B cell (primary cell): ENCODE results near the gene POU2F3. TPM values are rescaled to one million over a fixed set of nuclear protein-coding genes. Genes with fewer than 3 reads are reported as not detected.

Experiments used
- ATAC-seq: fragments of 200-7000 bp; cut with Tn5 transposase; one replicate; pipeline ENCODE4 v1.10.0; 2021; ENCODE audit warnings: low read depth, mild to moderate bottlenecking, moderate number of reproducible peaks, moderate library complexity
- CTCF ChIA-PET: fragments of 350-600 bp; sonication (Branson Sonifier 250); formaldehyde crosslinking; loops from one replicate; lab custom pipeline; 2021; ENCODE audit warnings: antibody characterized with exemption, inconsistent platforms; lab: Charles Lee
- POLR2A ChIA-PET: fragments of 350-600 bp; sonication (Branson Sonifier 250); formaldehyde crosslinking; loops from one replicate; lab custom pipeline; 2021; ENCODE audit warnings: antibody characterized with exemption; lab: Charles Lee
- DNase-seq: peaks from one replicate; pipeline ENCODE4 v3.0.0; 2013
- H2AFZ ChIP-seq: 2 replicates; pipeline ENCODE4 v1.6.1; 2012; ENCODE audit warnings: mild to moderate bottlenecking, low read depth, low read length; ENCODE audit not compliant: insufficient read depth, poor library complexity, severe bottlenecking
- H3K27ac ChIP-seq, 2 donors: 1 replicate in 1 of 2; 2 replicates in 1 of 2; pipeline ENCODE4 v1.5.1; 2012 to 2013; ENCODE audit warnings: low read length in 2 of 2, mild to moderate bottlenecking in 2 of 2, moderate library complexity in 1 of 2
- H3K27me3 ChIP-seq, 4 experiments: fragments of 200-600 bp in 1 of 4; sonication (generic) in 1 of 4; replicated peaks in 1 of 4; 1 replicate in 2 of 4; 2 replicates in 2 of 4; pipeline versions ENCODE4 v1.6.1 to v1.7.0; 2013 to 2016; ENCODE audit warnings: low read length in 3 of 4, mild to moderate bottlenecking in 2 of 4, mixed read lengths in 1 of 4, moderate library complexity in 1 of 4; ENCODE audit not compliant: insufficient read depth in 4 of 4, control insufficient read depth in 3 of 4; ENCODE audit errors: control extremely low read depth in 1 of 4
- H3K36me3 ChIP-seq, 2 experiments: replicated peaks in 1 of 2; 1 replicate in 1 of 2; 2 replicates in 1 of 2; pipeline versions ENCODE4 v1.6.1 to v1.7.1; 2013; ENCODE audit warnings: low read length in 1 of 2; ENCODE audit not compliant: insufficient read depth in 2 of 2, control insufficient read depth in 1 of 2; ENCODE audit errors: control extremely low read depth in 1 of 2, extremely low read depth in 1 of 2
- H3K4me1 ChIP-seq, 2 donors: fragments of 200-600 bp in 1 of 2; sonication (generic) in 1 of 2; 1 replicate in 1 of 2; 2 replicates in 1 of 2; pipeline versions ENCODE4 v1.5.1 to v1.6.1; 2013 to 2017; ENCODE audit warnings: low read length in 2 of 2; ENCODE audit not compliant: control insufficient read depth in 2 of 2, insufficient read depth in 2 of 2
- H3K4me2 ChIP-seq: replicated peaks from 2 replicates; pipeline ENCODE3; 2012; ENCODE audit warnings: mild to moderate bottlenecking, low read depth, low read length; ENCODE audit not compliant: poor library complexity, severe bottlenecking
- H3K4me3 ChIP-seq, 5 experiments: fragments of 200-600 bp in 1 of 5; sonication (generic) in 1 of 5; 1 replicate in 3 of 5; 2 replicates in 2 of 5; pipeline versions ENCODE4 v1.5.1 to v1.7.0; 2011 to 2016; ENCODE audit warnings: low read length in 4 of 5, mild to moderate bottlenecking in 4 of 5, low read depth in 2 of 5, control low read depth in 1 of 5, moderate library complexity in 1 of 5; ENCODE audit not compliant: insufficient read depth in 1 of 5; ENCODE audit errors: control extremely low read depth in 1 of 5, extremely low read depth in 1 of 5
- H3K79me2 ChIP-seq: fragments of 200-600 bp; sonication (generic); one replicate; pipeline ENCODE4 v1.6.0; 2016; ENCODE audit warnings: low read length; ENCODE audit not compliant: control insufficient read depth, insufficient read depth
- H3K9ac ChIP-seq: fragments of 200-600 bp; sonication (generic); 2 replicates; pipeline ENCODE4 v1.6.1; 2017; ENCODE audit warnings: mild to moderate bottlenecking, low read length, moderate library complexity
- H3K9me3 ChIP-seq, 3 donors: one replicate each; pipeline versions ENCODE4 v1.6.1 to v1.7.1; 2013; ENCODE audit warnings: low read length in 2 of 3; ENCODE audit not compliant: control insufficient read depth in 2 of 3, insufficient read depth in 1 of 3; ENCODE audit errors: control extremely low read depth in 1 of 3
- H4K20me1 ChIP-seq: 2 replicates; pipeline ENCODE4 v1.6.0; 2012; ENCODE audit warnings: mild to moderate bottlenecking, low read length; ENCODE audit not compliant: insufficient read depth, control insufficient read depth, poor library complexity, severe bottlenecking
- H3K27ac Mint-ChIP-seq: one replicate; pipeline ENCODE4 v1.8.0; 2021; ENCODE audit warnings: mixed read lengths
- H3K27me3 Mint-ChIP-seq: one replicate; pipeline ENCODE4 v1.8.0; 2021; ENCODE audit warnings: mixed read lengths
- H3K4me1 Mint-ChIP-seq: one replicate; pipeline ENCODE4 v1.8.0; 2021; ENCODE audit warnings: mixed read lengths
- H3K4me3 Mint-ChIP-seq: one replicate; pipeline ENCODE4 v1.8.0; 2021; ENCODE audit warnings: mixed read lengths
- H3K9me3 Mint-ChIP-seq: one replicate; pipeline ENCODE4 v1.8.0; 2022; ENCODE audit warnings: mixed read lengths; ENCODE audit not compliant: insufficient read depth
- CTCF ChIP-seq: fragments of 200-600 bp; IDR thresholded peaks from one replicate; pipeline ENCODE4 v1.8.0; 2022; ENCODE audit warnings: antibody characterized with exemption, mild to moderate bottlenecking
- EZH2 ChIP-seq: IDR thresholded peaks from 2 replicates; pipeline ENCODE4 v1.6.1; 2012; ENCODE audit warnings: borderline replicate concordance, low read depth, mild to moderate bottlenecking, moderate library complexity, low read length; ENCODE audit not compliant: insufficient read depth, poor library complexity, severe bottlenecking
- WGBS: methylation state at CpG from one replicate; pipeline ENCODE4 v1.1.5; 2013; ENCODE audit warnings: missing lambda C conversion rate; ENCODE audit not compliant: insufficient coverage; 5-methylcytosine and 5-hydroxymethylcytosine counted together
- intact Hi-C: fragments of 100-400 bp; cut with micrococcal nuclease; formaldehyde crosslinking; loops from one replicate; pipeline ENCODE4 v1.10.0; 2022
- polyA plus RNA-seq: library from polyadenylated mRNA; depleted of rRNA; stranded (reverse); fragments of >200 nt; gene quantifications from 2 replicates; pipeline ENCODE4 v1.2.3, GENCODE V29; 2012
- total RNA-seq, 2 donors: library from RNA; stranded (reverse); fragments of 120-200 nt in 1 of 2; gene quantifications; 1 replicate in 1 of 2; 2 replicates in 1 of 2; pipeline versions ENCODE4 v1.2.3 to v1.2.4, GENCODE V29; 2013 to 2022

Gene POU2F3
- total and polyA plus RNA-seq, 2 donors (not counting 1 experiment from before 2014, with no cell fraction given) = not detected

GRCh38 chr11:120346233-120346632 is 106.3 kb downstream of the POU2F3 start:
- POLR2A ChIA-PET = no interaction called here

GRCh38 chr11:120350637-120351036 is 110.7 kb downstream of the POU2F3 start:
- peaks cover 50% of the 10 kb centered on the region for H3K79me2 ChIP-seq
- no peaks in the 10 kb centered on the region for H3K9me3 Mint-ChIP-seq
- H4K20me1 ChIP-seq = peaks cover 80% of the 10 kb centered on the region
- ChIA-PET CTCF (no interaction called here), POLR2A (no interaction called here)
- no peak overlapping the region for H3K4me3 Mint-ChIP-seq
- TF ChIP-seq CTCF (no peak), EZH2 (no peak)
- intact Hi-C loops = no loop called here
- H3K4me1 Mint-ChIP-seq = peaks cover 10% of the 10 kb centered on the region
- no peak overlapping the region for H3K27ac Mint-ChIP-seq
- H3K27me3 ChIP-seq = peaks cover 5 to 65% (median 39%) of the 10 kb centered on the region in 4 experiments
- peaks cover 68% of the 10 kb centered on the region for H3K27me3 Mint-ChIP-seq
- H3K36me3 ChIP-seq = peaks cover 0 to 3% of the 10 kb centered on the region in 2 experiments
- no peak for ATAC-seq
- peaks cover 0 to 2% (median 0%) of the 10 kb centered on the region in 3 donors for H3K9me3 ChIP-seq
- no peak overlapping the region for H3K27ac ChIP-seq
- H3K4me1 ChIP-seq = peaks cover 0 to 13% of the 10 kb centered on the region in 2 donors
- H3K9ac ChIP-seq = no peak overlapping the region
- no peak for DNase-seq
- no peak overlapping the region for H3K4me2 ChIP-seq
- no peak overlapping the region for H2AFZ ChIP-seq
- no peak overlapping the region for H3K4me3 ChIP-seq

More at GRCh38 chr11:120346233-120346632, 106.3 kb downstream of the POU2F3 start:
- Histone ChIP-seq H3K4me1 (peaks cover 21 to 44% of the 10 kb centered on the region in 2 donors), H3K4me3 (no peak overlapping the region), H3K36me3 (no peaks in the 10 kb centered on the region), H3K27me3 (peaks cover 10 to 66% (median 34%) of the 10 kb centered on the region in 4 experiments), H3K4me2 (no peak overlapping the region), H4K20me1 (peaks cover 95% of the 10 kb centered on the region), H3K27ac (no peak overlapping the region), H3K9ac (no peak overlapping the region), H3K9me3 (peaks cover 3 to 5% (median 4%) of the 10 kb centered on the region in 3 donors), H3K79me2 (peaks cover 38% of the 10 kb centered on the region), H2AFZ (no peak overlapping the region)
- DNase-seq = no peak
- H3K4me3 Mint-ChIP-seq = no peak overlapping the region
- no peaks in the 10 kb centered on the region for H3K9me3 Mint-ChIP-seq
- 100% methylated on average over 1 of the region's 1 CpG for WGBS
- CTCF ChIA-PET = interaction anchor here (0.5 kb wide), 1 partner anchor 102 kb away, joined by 8 read pairs; no protein-coding TSS in a partner anchor
- H3K4me1 Mint-ChIP-seq = peaks cover 26% of the 10 kb centered on the region
- no peak overlapping the region for H3K27ac Mint-ChIP-seq
- H3K27me3 Mint-ChIP-seq = peaks cover 64% of the 10 kb centered on the region
- no peak for TF ChIP-seq EZH2
- TF ChIP-seq CTCF = no peak
- ATAC-seq = no peak
- intact Hi-C loops = no loop called here
